ENCODE results near the gene CCDC134.

GRCh38 chr22:41820447-41820846, 20.0 kb downstream of the CCDC134 start:
- TF ChIP-seq POLR2A (IDR thresholded peaks at IDR 0.05; ENCODE audit: low read depth), result no peak
- TF ChIP-seq, protein P1, sequence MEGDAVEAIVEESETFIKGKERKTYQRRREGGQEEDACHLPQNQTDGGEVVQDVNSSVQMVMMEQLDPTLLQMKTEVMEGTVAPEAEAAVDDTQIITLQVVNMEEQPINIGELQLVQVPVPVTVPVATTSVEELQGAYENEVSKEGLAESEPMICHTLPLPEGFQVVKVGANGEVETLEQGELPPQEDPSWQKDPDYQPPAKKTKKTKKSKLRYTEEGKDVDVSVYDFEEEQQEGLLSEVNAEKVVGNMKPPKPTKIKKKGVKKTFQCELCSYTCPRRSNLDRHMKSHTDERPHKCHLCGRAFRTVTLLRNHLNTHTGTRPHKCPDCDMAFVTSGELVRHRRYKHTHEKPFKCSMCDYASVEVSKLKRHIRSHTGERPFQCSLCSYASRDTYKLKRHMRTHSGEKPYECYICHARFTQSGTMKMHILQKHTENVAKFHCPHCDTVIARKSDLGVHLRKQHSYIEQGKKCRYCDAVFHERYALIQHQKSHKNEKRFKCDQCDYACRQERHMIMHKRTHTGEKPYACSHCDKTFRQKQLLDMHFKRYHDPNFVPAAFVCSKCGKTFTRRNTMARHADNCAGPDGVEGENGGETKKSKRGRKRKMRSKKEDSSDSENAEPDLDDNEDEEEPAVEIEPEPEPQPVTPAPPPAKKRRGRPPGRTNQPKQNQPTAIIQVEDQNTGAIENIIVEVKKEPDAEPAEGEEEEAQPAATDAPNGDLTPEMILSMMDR (IDR thresholded peaks at IDR 0.05), result no peak
- TF ChIP-seq POLR2AphosphoS5 (IDR thresholded peaks at IDR 0.05), result no peak
- no peak for TF ChIP-seq EP300 (IDR thresholded peaks at IDR 0.05)

Data from esophagus muscularis mucosa (tissue), 4 donors.